WTC11 (cell line): Measurements from ENCODE around the gene ENOX2.

ENCODE experiments used
- ATF2 ChIP-seq: sonication (generic); formaldehyde crosslinking; IDR thresholded peaks from 2 replicates; pipeline ENCODE4 v1.8.1; 2022; ENCODE audit warnings: low read depth, missing genetic modification reagents, borderline replicate concordance
- CTCF ChIP-seq: fragments of 200-600 bp; IDR thresholded peaks from 2 replicates; pipeline ENCODE4 v1.8.0; 2022; ENCODE audit warnings: antibody characterized with exemption
- E2F1 ChIP-seq: sonication (generic); formaldehyde crosslinking; IDR thresholded peaks from 2 replicates; pipeline ENCODE4 v1.8.0; 2022; ENCODE audit warnings: mild to moderate bottlenecking, missing genetic modification reagents
- FOXP1 ChIP-seq: sonication (generic); formaldehyde crosslinking; IDR thresholded peaks from 2 replicates; pipeline ENCODE4 v1.8.0; 2022; ENCODE audit warnings: missing genetic modification reagents, mild to moderate bottlenecking, moderate library complexity, borderline replicate concordance
- HMGXB4 ChIP-seq: sonication (generic); formaldehyde crosslinking; IDR thresholded peaks from 2 replicates; pipeline ENCODE4 v1.8.1; 2023; ENCODE audit warnings: mild to moderate bottlenecking, moderate library complexity, missing genetic modification reagents
- IRF1 ChIP-seq: sonication (generic); formaldehyde crosslinking; IDR thresholded peaks from 2 replicates; pipeline ENCODE4 v1.8.0; 2023; ENCODE audit warnings: missing genetic modification reagents
- NFYB ChIP-seq: sonication (generic); formaldehyde crosslinking; conservative IDR thresholded peaks from 2 replicates; pipeline ENCODE4 v1.8.0; 2022; ENCODE audit warnings: low read depth, missing genetic modification reagents
- NR1H2 ChIP-seq: sonication (generic); formaldehyde crosslinking; IDR thresholded peaks from 2 replicates; pipeline ENCODE4 v1.9.0; 2021; ENCODE audit warnings: mild to moderate bottlenecking, moderate library complexity, missing genetic modification reagents
- NR2C2 ChIP-seq: sonication (generic); formaldehyde crosslinking; IDR thresholded peaks from 2 replicates; pipeline ENCODE4 v1.8.0; 2022; ENCODE audit warnings: mild to moderate bottlenecking, missing genetic modification reagents
- PRDM15 ChIP-seq: sonication (generic); formaldehyde crosslinking; IDR thresholded peaks from 2 replicates; pipeline ENCODE4 v1.8.0; 2022; ENCODE audit warnings: missing genetic modification reagents
- PREB ChIP-seq: sonication (generic); formaldehyde crosslinking; IDR thresholded peaks from 2 replicates; pipeline ENCODE4 v1.8.1; 2022; ENCODE audit warnings: mild to moderate bottlenecking, missing genetic modification reagents, moderate library complexity, borderline replicate concordance
- RELA ChIP-seq: sonication (generic); formaldehyde crosslinking; IDR thresholded peaks from 2 replicates; pipeline ENCODE4 v1.8.1; 2022; ENCODE audit warnings: missing genetic modification reagents, mild to moderate bottlenecking, borderline replicate concordance
- SP1 ChIP-seq: sonication (generic); formaldehyde crosslinking; conservative IDR thresholded peaks from 2 replicates; pipeline ENCODE4 v1.8.1; 2022; ENCODE audit warnings: missing genetic modification reagents
- TEAD1 ChIP-seq: sonication (generic); formaldehyde crosslinking; IDR thresholded peaks from 2 replicates; pipeline ENCODE4 v1.8.0; 2022; ENCODE audit warnings: mild to moderate bottlenecking, missing genetic modification reagents

GRCh38 chrX:130715299-130715698 lies 187.7 kb downstream of the ENOX2 start:
- TF ChIP-seq PRDM15 = no peak
- TF ChIP-seq PREB (CRISPR knock-in tag) = no peak
- no peak for TF ChIP-seq HMGXB4 (CRISPR knock-in tag)
- no peak for TF ChIP-seq TEAD1 (CRISPR knock-in tag)
- TF ChIP-seq E2F1 (CRISPR knock-in tag) = no peak
- TF ChIP-seq NR2C2 (CRISPR knock-in tag) = no peak
- no peak for TF ChIP-seq CTCF
- TF ChIP-seq FOXP1 (CRISPR knock-in tag) = no peak
- no peak for TF ChIP-seq NFYB (CRISPR knock-in tag)
- TF ChIP-seq IRF1 (CRISPR knock-in tag) = no peak
- TF ChIP-seq RELA (CRISPR knock-in tag) = no peak
- TF ChIP-seq SP1 (CRISPR knock-in tag) = no peak
- no peak for TF ChIP-seq ATF2 (CRISPR knock-in tag)
- TF ChIP-seq NR1H2 (CRISPR knock-in tag) = no peak
